ENCODE measurements around the gene BRICD5.
"Not testable (repeated sequence)": the region's sequence is repeated elsewhere in the genome, so short reads cannot be mapped to it uniquely, and the experiment has no call there.

BRICD5 gene

GRCh38 chr16:2210386-2211365 lies at the start of gene BRICD5:
TSS of gene BRICD5 (minus strand) at chr16:2210863. CDS start at chr16:2210833, 30 bp downstream.
- DNase-seq: no peak

- no peak for DNase-seq
Observed at GRCh38 chr16:2260250-2260649, 49.6 kb upstream of the BRICD5 start.

GRCh38 chr16:2258530-2258929 lies 47.9 kb upstream of the BRICD5 start:
- not testable (repeated sequence) for DNase-seq

DNA sequence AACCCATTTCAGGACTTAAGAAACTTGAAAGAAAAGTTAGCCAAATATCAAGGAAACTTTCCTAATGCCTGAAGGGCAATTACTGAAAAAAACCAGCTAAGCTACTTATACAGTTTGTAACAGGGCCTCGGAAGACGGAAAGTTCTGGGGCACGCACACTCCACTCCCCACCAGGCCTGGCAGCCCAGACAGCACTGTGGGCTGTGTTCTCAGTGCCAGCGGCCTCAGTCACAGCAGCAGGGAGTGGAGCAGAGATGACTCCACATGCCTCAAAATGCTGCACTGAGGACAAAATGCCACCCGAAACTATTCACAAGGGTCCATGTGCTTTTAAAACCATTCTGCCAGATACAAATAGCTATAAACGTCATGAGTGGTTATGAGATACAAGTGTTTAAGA lies 47.1 kb upstream of the BRICD5 start:
- no peak for DNase-seq

GRCh38 chr16:2256531-2257140 lies 46.0 kb upstream of the BRICD5 start:
- no peak for DNase-seq

DNA sequence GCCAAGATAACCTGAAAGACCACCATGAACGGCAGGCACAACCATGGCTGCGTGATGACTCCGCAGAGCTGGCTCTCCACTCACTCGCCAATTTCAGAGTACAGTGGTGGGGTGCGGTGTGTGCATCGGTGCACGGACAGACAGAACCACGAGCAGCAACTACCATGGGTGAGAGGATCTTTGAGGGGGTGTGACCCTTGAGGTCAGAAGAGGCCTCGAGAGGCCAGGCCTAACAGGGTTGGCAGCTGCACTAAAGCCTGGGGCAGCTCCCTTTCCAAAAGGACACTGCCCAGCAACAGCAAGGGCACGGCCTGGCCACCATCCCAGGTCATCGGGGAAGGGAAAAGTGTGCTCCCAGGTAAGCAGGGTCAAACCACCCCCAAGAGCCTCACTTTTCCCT lies 42.6 kb upstream of the BRICD5 start:
- no peak for DNase-seq

DNA sequence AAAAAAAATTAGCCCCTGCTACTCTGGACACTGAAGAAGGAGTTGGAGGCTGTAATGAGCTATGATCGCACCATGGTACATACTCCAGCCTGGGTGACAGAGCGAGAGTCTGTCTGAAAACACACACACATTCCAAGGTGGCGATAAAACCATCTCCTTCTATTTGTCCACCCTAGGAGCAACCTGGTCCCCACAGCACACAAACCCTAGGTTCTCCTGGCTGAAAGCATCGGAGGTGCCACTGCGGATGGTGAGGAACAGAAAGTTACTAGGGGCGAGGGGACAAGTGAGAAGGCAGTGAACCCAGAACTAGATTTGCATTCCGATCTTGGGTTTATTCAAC lies 42.1 kb upstream of the BRICD5 start:
- DNase-seq: no peak

- DNase-seq: peak; percentile 88
Observed at GRCh38 chr16:2251296-2252111, 40.8 kb upstream of the BRICD5 start, which contains the start of gene ECI1. TSS of gene ECI1 (minus strand) at chr16:2251587. CDS start at chr16:2251566, 21 bp downstream.

GRCh38 chr16:2250652-2251295 lies 40.1 kb upstream of the BRICD5 start:
- peak; percentile 65 for DNase-seq

DNA sequence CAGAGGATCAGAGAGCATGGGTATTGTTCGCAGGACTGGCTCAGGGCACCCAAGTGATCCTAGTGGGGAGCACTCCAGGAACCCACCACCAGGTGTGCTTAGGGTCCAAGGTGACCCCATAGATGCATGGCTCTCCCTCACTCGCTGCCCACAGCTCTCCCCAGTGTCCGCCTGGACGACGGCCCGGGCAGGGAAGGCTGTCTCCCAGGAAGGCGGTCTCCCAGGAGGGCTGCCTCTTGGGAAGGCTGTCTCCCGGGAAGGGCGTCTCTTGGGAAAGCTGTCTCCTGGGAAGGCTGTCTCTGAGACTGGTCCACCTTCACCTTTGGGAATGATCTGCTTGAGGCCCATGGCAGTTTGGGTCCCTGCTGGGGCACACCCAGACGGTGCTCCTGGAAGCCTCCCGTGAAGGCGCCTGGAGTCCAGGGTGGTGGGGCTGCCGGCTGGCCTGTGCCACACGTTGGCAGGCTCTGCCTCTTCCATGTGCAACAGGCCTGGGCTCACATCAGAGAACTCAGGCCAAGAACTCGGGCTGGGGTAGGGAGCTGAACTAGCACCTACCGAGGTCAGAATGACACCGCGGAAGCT lies 35.7 kb upstream of the BRICD5 start:
- DNase-seq: no peak

- no peak for DNase-seq
Observed at GRCh38 chr16:2244926-2245795, 34.5 kb upstream of the BRICD5 start.

- no peak for DNase-seq
Observed at GRCh38 chr16:2244301-2244700, 33.6 kb upstream of the BRICD5 start.

GRCh38 chr16:2243781-2244180 lies 33.1 kb upstream of the BRICD5 start:
- DNase-seq: no peak

GRCh38 chr16:2243031-2243528 lies 32.4 kb upstream of the BRICD5 start:
- DNase-seq: no peak

GRCh38 chr16:2242598-2242997 lies 31.9 kb upstream of the BRICD5 start:
- no peak for DNase-seq

GRCh38 chr16:2240331-2240730 lies 29.7 kb upstream of the BRICD5 start:
- DNase-seq: not testable (repeated sequence)

- no peak for DNase-seq
Observed at GRCh38 chr16:2238838-2239675, 28.4 kb upstream of the BRICD5 start.

DNA sequence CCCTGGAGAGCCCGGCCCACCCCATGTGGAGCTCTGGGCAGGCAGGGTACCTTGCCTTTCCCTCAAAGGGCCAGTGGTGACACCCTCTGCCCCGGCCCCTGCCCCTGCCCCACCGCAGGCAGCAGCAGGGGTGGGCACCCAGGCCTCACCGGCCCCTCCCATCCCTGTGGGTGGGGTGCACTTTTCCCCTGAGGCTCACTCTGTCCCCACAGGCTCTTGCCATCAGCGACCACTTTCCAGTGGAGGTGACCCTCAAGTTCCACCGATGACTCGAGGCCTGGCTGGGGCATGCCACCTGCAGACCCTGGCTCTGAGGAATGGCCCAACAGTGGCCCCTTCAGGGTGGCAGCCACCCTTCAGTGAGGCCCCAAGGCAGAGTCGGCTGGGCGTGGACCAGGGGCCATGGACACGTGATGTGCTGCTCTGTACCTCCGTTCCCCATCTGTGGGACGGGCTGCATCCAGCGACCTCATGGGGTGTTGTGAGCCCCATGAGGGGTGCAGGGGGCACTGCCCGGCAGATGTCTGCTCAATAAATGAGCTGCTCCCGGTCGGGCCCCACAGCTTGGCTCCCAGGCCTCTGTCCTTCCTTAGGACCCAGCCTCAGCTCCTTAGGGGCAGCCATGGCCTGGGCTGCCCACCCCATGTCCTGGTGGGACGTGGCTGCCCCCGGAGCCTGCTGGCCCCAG lies 27.6 kb upstream of the BRICD5 start:
- no peak for DNase-seq

- DNase-seq: no peak
Observed at GRCh38 chr16:2237493-2238149, 27.0 kb upstream of the BRICD5 start.
